TTC549 (cell line): Measurements from ENCODE around the gene INTS11.
"Not testable (repeated sequence)": the region's sequence is repeated elsewhere in the genome, so short reads cannot be mapped to it uniquely, and the experiment has no call there.

Experiments used
- FAIRE-seq: peaks from 2 replicates; lab custom pipeline; 2012; peaks lifted over from hg19 to GRCh38; lab: Jason Lieb, UNC

Gene INTS11

GRCh38 chr1:1329304-1330210, 5.1 kb upstream of the INTS11 start:
- no peak for FAIRE-seq

GRCh38 chr1:1328254-1328653, 3.8 kb upstream of the INTS11 start:
- no peak for FAIRE-seq

- no peak for FAIRE-seq
Measured at GRCh38 chr1:1327291-1327690, 2.8 kb upstream of the INTS11 start.

- FAIRE-seq = no peak
Measured at GRCh38 chr1:1326075-1326605, 1.7 kb upstream of the INTS11 start.

GRCh38 chr1:1325288-1326074, 1.0 kb upstream of the INTS11 start:
- FAIRE-seq = no peak

- FAIRE-seq = no peak
Measured at GRCh38 chr1:1324084-1324523, 356 bp downstream of the INTS11 start.

GRCh38 chr1:1322952-1323351, 1.5 kb downstream of the INTS11 start:
- FAIRE-seq = no peak

GRCh38 chr1:1322418-1322817, 2.0 kb downstream of the INTS11 start:
- no peak for FAIRE-seq

GRCh38 chr1:1321477-1321876, 3.0 kb downstream of the INTS11 start:
- no peak for FAIRE-seq

GRCh38 chr1:1320666-1321448, 3.6 kb downstream of the INTS11 start:
- FAIRE-seq = no peak

GRCh38 chr1:1319646-1319941, 4.9 kb downstream of the INTS11 start:
- no peak for FAIRE-seq

GRCh38 chr1:1318777-1319645, 5.4 kb downstream of the INTS11 start:
- no peak for FAIRE-seq

- FAIRE-seq = no peak
Measured at GRCh38 chr1:1318131-1318652, 6.3 kb downstream of the INTS11 start.

- no peak for FAIRE-seq
Measured at GRCh38 chr1:1317420-1317819, 7.0 kb downstream of the INTS11 start.

GRCh38 chr1:1316199-1316598, 8.3 kb downstream of the INTS11 start:
- not testable (repeated sequence) for FAIRE-seq

- FAIRE-seq = no peak
Measured at GRCh38 chr1:1315435-1315954, 9.0 kb downstream of the INTS11 start.

GRCh38 chr1:1314678-1315335, 9.7 kb downstream of the INTS11 start:
- FAIRE-seq = no peak

- no peak for FAIRE-seq
Measured at GRCh38 chr1:1314237-1314586, 10.2 kb downstream of the INTS11 start.

GRCh38 chr1:1313500-1314236, 10.8 kb downstream of the INTS11 start:
- no peak for FAIRE-seq
